Measurements from ENCODE around the gene ANKRD63. TPM values are rescaled to one million over a fixed set of nuclear protein-coding genes. Genes with fewer than 3 reads are reported as not detected.

ANKRD63 gene
- total and polyA plus RNA-seq, 2 of the 8 experiments (the other 6 are each of a cell fraction or from before 2014, with no cell fraction given): 0.18 to 0.26 TPM

GRCh38 chr15:40331637-40332036, 48.8 kb upstream of the ANKRD63 start (continued):
- TF ChIP-seq CHD7 (IDR thresholded peaks at IDR 0.05; ENCODE audit: insufficient replicate concordance, low read length): no peak
- TF ChIP-seq, protein P1, sequence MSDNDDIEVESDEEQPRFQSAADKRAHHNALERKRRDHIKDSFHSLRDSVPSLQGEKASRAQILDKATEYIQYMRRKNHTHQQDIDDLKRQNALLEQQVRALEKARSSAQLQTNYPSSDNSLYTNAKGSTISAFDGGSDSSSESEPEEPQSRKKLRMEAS (IDR thresholded peaks at IDR 0.05): no peak
- no peak for TF ChIP-seq CTCF (IDR thresholded peaks at IDR 0.05; ENCODE audit: control extremely low read depth in 1 of 3, insufficient read depth in 1 of 3, low read depth in 1 of 3, low read length in 3 of 3)

Measured in H1 (cell line).